Lower leg skin (tissue), 3 donors: ENCODE results near the gene QRICH2.

Source experiments
- CTCF ChIP-seq, 3 donors: fragments of 450-650 bp; IDR thresholded peaks; one replicate each; pipeline ENCODE4 v1.5.1; 2016; ENCODE audit warnings: antibody characterized with exemption in 3 of 3, mild to moderate bottlenecking in 3 of 3, moderate library complexity in 2 of 3
- POLR2A ChIP-seq, 2 donors: fragments of 450-650 bp; IDR thresholded peaks; one replicate each; pipeline ENCODE4 v1.6.1; 2016 to 2017; ENCODE audit warnings: antibody characterized with exemption in 2 of 2, mild to moderate bottlenecking in 1 of 2, moderate library complexity in 1 of 2

GRCh38 chr17:76247304-76247703, 60.8 kb downstream of the QRICH2 start:
- TF ChIP-seq CTCF (IDR thresholded peaks at IDR 0.05), result no peak
- TF ChIP-seq POLR2A (IDR thresholded peaks at IDR 0.05), result no peak
